Measurements from ENCODE around the gene PLXNC1. TPM values are rescaled to one million over a fixed set of nuclear protein-coding genes. Genes with fewer than 3 reads are reported as not detected.

Gene PLXNC1
- polyA plus RNA-seq, 1 donor from 2014 or later: 6.6 TPM

- H3K9me3 Mint-ChIP-seq: peaks cover 9 to 34% (median 28%) of the 10 kb centered on the region in 3 donors
- peak overlapping the region; percentile 5 to 55 (median 6) for H3K27ac Mint-ChIP-seq
- peaks cover 16 to 26% (median 21%) of the 10 kb centered on the region in 3 donors for H3K4me1 Mint-ChIP-seq
- peaks cover 12% of the 10 kb centered on the region for H3K36me3 Mint-ChIP-seq
- H3K4me3 Mint-ChIP-seq: peak overlapping the region in 1 of 4 donors; percentile 56
- H3K27me3 Mint-ChIP-seq: no peaks in the 10 kb centered on the region
Measured at GRCh38 chr12:94318181-94318580, 169.8 kb downstream of the PLXNC1 start.

- Mint-ChIP-seq H3K36me3 (peaks cover 20% of the 10 kb centered on the region), H3K4me1 (peaks cover 16 to 26% (median 21%) of the 10 kb centered on the region in 3 donors), H3K27me3 (no peaks in the 10 kb centered on the region), H3K27ac (no peak overlapping the region), H3K9me3 (peaks cover 9 to 34% (median 28%) of the 10 kb centered on the region in 3 donors), H3K4me3 (no peak overlapping the region)
Measured at GRCh38 chr12:94320109-94320508, 171.7 kb downstream of the PLXNC1 start.

DNA sequence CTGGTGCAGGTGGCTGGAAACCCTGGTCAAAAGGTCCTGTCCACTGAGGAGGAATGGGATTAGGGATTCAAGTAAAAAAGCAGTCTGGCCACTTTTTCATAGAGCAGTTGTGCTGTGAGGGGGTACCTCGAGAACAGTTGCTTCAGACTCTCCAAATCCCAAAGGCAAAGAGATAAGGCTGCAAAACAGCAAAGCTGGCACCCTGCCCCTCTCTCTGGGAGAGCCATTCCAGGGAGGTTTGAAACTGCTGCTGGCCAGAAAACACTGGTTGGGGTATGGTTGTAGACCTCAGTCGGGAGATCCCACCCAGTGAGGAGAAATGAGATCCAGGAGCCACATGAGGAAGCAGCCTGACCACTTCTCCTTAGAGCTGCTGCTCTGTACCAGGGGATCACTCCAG lies 174.0 kb downstream of the PLXNC1 start:
- Mint-ChIP-seq H3K27ac (no peak overlapping the region), H3K4me1 (peaks cover 13 to 22% (median 20%) of the 10 kb centered on the region in 3 donors), H3K4me3 (no peak overlapping the region), H3K9me3 (peaks cover 9 to 28% (median 27%) of the 10 kb centered on the region in 3 donors), H3K36me3 (peaks cover 24% of the 10 kb centered on the region), H3K27me3 (no peaks in the 10 kb centered on the region)

DNA sequence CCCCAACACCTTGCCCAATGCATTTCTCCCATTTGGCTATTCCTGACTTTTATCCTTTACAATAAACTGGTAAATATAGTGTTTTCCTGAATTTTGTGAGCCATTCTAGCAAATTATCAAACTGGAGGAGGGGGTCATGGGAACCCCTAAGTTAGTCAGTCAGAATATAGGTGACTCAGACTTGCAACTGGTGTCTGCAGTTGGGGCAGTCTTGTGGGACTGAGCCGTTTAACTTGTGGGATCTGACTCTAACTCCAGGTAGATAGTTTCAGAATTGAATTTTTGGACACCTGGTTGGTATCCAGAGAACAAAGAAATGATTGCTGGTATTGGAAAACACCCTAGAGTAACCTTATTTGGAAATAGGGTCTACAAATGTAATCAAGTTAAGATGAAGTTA lies 177.9 kb downstream of the PLXNC1 start:
- no peaks in the 10 kb centered on the region for H3K27me3 Mint-ChIP-seq
- no peak overlapping the region for H3K27ac Mint-ChIP-seq
- no peaks in the 10 kb centered on the region for H3K4me1 Mint-ChIP-seq
- H3K36me3 Mint-ChIP-seq: peaks cover 26% of the 10 kb centered on the region
- no peak overlapping the region for H3K4me3 Mint-ChIP-seq
- H3K9me3 Mint-ChIP-seq: peaks cover 0 to 4% (median 3%) of the 10 kb centered on the region in 3 donors

- Mint-ChIP-seq H3K4me3 (no peak overlapping the region), H3K27ac (no peak overlapping the region), H3K27me3 (no peaks in the 10 kb centered on the region), H3K4me1 (no peaks in the 10 kb centered on the region), H3K9me3 (no peaks in the 10 kb centered on the region), H3K36me3 (peaks cover 26% of the 10 kb centered on the region)
Measured at GRCh38 chr12:94326727-94327126, 178.3 kb downstream of the PLXNC1 start.

GRCh38 chr12:94327809-94328208 lies 179.4 kb downstream of the PLXNC1 start:
- Mint-ChIP-seq H3K4me3 (no peak overlapping the region), H3K27me3 (no peaks in the 10 kb centered on the region), H3K4me1 (no peaks in the 10 kb centered on the region), H3K27ac (no peak overlapping the region), H3K36me3 (peaks cover 27% of the 10 kb centered on the region), H3K9me3 (no peaks in the 10 kb centered on the region)

- no peaks in the 10 kb centered on the region for H3K9me3 Mint-ChIP-seq
- no peak overlapping the region for H3K27ac Mint-ChIP-seq
- peaks cover 24% of the 10 kb centered on the region for H3K36me3 Mint-ChIP-seq
- no peaks in the 10 kb centered on the region for H3K27me3 Mint-ChIP-seq
- no peak overlapping the region for H3K4me3 Mint-ChIP-seq
- H3K4me1 Mint-ChIP-seq: peaks cover 2 to 4% (median 3%) of the 10 kb centered on the region in 3 donors
Measured at GRCh38 chr12:94329366-94329765, 181.0 kb downstream of the PLXNC1 start.

GRCh38 chr12:94333396-94333795 lies 185.0 kb downstream of the PLXNC1 start:
- Mint-ChIP-seq H3K27ac (no peak overlapping the region), H3K27me3 (no peaks in the 10 kb centered on the region), H3K4me3 (no peak overlapping the region), H3K36me3 (peaks cover 8% of the 10 kb centered on the region), H3K9me3 (no peaks in the 10 kb centered on the region), H3K4me1 (peaks cover 2 to 6% (median 4%) of the 10 kb centered on the region in 3 donors)

DNA sequence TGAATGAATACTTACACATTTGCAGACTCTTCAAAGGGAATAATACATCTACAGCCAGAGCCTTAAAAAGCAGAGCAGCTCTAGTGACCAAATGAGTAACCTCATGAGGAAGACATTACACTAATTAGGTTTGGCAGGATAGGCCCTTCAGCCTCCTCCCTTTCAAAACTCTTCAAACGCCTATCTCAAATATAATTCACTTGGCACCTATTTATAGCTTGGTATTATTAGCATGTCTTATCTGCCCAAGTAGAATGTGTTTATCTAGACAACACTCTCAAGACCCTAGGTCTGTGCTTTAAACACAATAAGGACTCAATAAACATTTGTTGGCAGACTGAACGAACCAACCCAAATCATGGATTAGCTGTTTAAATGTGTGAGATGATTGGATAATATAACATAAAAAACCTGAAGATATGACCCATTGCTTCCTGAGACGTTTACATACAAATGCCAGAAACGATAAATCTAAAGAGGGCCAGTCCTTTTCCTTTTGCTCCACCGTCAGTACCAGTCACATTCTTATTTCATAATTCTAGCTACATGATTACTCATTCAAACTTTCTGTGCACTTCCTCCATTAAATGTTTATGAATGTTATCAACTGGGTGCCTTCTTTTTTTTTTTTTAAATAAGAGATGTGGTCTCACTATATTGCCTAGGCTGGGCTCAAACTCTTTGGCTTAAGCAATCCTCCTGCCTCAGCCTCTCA lies 188.0 kb downstream of the PLXNC1 start:
- Mint-ChIP-seq H3K4me1 (peaks cover 2 to 6% (median 4%) of the 10 kb centered on the region in 3 donors), H3K4me3 (no peak overlapping the region), H3K9me3 (no peaks in the 10 kb centered on the region), H3K36me3 (peaks cover 7% of the 10 kb centered on the region), H3K27me3 (no peaks in the 10 kb centered on the region), H3K27ac (no peak overlapping the region)

- Mint-ChIP-seq H3K9me3 (peaks cover 0 to 2% (median 0%) of the 10 kb centered on the region in 3 donors), H3K36me3 (peaks cover 9% of the 10 kb centered on the region), H3K27me3 (no peaks in the 10 kb centered on the region), H3K4me1 (peaks cover 2 to 6% (median 4%) of the 10 kb centered on the region in 3 donors), H3K27ac (no peak overlapping the region), H3K4me3 (no peak overlapping the region)
Measured at GRCh38 chr12:94338006-94338794, 189.8 kb downstream of the PLXNC1 start.

GRCh38 chr12:94340573-94340972 lies 192.2 kb downstream of the PLXNC1 start:
- peaks cover 7% of the 10 kb centered on the region for H3K36me3 Mint-ChIP-seq
- H3K4me3 Mint-ChIP-seq: no peak overlapping the region
- no peaks in the 10 kb centered on the region for H3K4me1 Mint-ChIP-seq
- H3K9me3 Mint-ChIP-seq: peaks cover 0 to 2% (median 2%) of the 10 kb centered on the region in 3 donors
- no peak overlapping the region for H3K27ac Mint-ChIP-seq
- H3K27me3 Mint-ChIP-seq: no peaks in the 10 kb centered on the region

DNA sequence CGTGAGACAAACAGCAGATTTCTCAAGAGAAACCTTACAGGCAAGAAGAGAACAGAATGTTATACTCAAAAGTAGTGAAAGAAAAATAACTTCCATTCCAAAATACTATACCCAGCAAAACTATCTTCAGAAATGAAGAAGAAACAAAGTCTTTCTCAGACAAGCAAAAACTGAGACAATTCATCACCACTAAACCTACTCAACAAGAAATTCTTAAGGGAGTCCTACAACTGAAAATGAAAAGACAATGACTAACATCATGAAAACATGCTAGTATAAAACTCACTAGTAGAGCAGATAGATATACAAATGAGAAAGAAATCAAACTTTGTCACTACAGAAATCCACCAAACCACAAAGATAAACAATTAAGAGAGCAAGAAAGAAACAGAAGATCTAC lies 204.8 kb downstream of the PLXNC1 start:
- Mint-ChIP-seq H3K27me3 (no peaks in the 10 kb centered on the region), H3K4me1 (peaks cover 0 to 1% (median 0%) of the 10 kb centered on the region in 3 donors), H3K9me3 (peaks cover 14 to 49% (median 33%) of the 10 kb centered on the region in 3 donors), H3K36me3 (peaks cover 37% of the 10 kb centered on the region), H3K27ac (no peak overlapping the region), H3K4me3 (no peak overlapping the region)

All from IgD-negative memory B cell (primary cell).